HPDE6-E6E7 (cell line): ENCODE data around the gene PPM1H.
"Not testable (repeated sequence)": the region's sequence is repeated elsewhere in the genome, so short reads cannot be mapped to it uniquely, and the experiment has no call there.

Experiments used
- DNase-seq: peaks from one replicate; pipeline ENCODE4 v3.0.0; 2011; ENCODE audit warnings: missing footprints; ENCODE audit errors: extremely low spot score

Gene PPM1H, protein sequence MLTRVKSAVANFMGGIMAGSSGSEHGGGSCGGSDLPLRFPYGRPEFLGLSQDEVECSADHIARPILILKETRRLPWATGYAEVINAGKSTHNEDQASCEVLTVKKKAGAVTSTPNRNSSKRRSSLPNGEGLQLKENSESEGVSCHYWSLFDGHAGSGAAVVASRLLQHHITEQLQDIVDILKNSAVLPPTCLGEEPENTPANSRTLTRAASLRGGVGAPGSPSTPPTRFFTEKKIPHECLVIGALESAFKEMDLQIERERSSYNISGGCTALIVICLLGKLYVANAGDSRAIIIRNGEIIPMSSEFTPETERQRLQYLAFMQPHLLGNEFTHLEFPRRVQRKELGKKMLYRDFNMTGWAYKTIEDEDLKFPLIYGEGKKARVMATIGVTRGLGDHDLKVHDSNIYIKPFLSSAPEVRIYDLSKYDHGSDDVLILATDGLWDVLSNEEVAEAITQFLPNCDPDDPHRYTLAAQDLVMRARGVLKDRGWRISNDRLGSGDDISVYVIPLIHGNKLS

GRCh38 chr12:62934799-62935674 is at the start of gene PPM1H:
TSS of gene PPM1H (minus strand) at chr12:62935150. CDS start at chr12:62934736, 414 bp downstream.
- peak; percentile 50 for DNase-seq

DNA sequence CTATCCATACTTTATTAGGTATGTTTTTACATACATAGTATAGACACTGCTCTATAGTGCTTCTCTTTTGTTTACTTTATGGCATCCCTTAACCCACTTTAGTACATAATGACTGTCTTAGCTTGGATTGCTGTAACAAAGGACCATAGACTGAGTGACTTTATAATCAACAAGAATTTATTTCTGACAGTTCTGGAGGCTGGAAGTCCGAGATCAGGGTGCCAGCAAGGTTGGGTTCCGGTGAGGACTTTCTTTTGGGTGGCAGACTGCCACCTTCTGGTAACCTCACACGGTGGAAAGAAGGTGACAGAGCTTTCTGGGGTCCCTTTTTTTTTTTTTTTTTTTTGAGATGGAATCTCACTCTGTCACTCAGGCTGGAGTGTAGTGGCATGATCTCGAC is 48.6 kb upstream of the PPM1H start:
- no peak for DNase-seq

DNA sequence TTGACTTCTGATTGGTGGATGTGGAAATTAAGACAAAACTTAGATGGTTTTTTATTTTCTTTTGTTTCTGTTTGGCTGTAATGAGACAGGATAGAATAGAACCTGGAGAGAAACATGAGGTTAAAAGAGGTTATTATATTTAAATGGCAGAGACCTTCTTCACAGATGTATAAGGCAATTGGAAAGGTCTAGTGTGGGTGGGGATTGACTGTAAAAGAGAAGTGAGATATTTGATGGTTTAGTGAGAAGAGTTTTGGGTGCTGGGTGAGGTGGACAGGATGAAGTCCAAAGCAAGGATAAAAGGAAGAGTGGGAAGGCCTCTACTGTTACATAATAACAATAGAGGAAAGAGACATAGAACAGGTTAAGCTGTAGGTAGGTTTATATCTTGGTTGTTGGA is 43.8 kb upstream of the PPM1H start:
- no peak for DNase-seq

- DNase-seq, result no peak
Measured at GRCh38 chr12:62977883-62978282, 42.9 kb upstream of the PPM1H start.

GRCh38 chr12:62977418-62977817 is 42.5 kb upstream of the PPM1H start:
- DNase-seq, result no peak

DNA sequence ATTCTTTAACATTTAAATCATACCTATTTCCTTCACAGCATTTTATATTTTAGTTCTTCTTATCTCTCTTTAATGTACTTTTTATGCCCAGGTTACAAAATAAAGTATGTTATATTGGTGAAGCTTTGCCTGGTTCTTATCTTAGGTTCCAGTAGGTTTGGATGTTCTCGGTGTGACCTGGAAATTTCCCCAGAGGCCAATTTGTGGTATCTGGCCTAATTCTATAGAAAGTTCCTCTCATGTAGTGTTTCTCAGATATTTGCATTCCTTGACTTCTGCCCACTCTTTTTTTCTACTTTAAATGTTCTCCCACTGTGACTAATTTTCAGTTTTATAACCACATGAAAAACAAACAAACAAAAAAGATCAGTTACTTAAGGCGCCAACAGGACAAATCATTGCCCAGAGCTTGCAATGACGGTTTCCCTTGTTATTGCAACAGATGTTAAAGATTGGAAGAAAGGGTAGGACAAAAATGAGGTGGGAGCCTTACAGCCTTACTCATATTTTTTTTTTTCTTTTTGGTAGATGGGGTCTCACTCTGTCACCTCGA is 41.2 kb upstream of the PPM1H start:
- DNase-seq, result no peak

- DNase-seq, result no peak
Measured at GRCh38 chr12:62971769-62972525, 37.0 kb upstream of the PPM1H start.

GRCh38 chr12:62969695-62970094 is 34.7 kb upstream of the PPM1H start:
- DNase-seq, result no peak

- DNase-seq, result no peak
Measured at GRCh38 chr12:62967701-62968100, 32.8 kb upstream of the PPM1H start.

DNA sequence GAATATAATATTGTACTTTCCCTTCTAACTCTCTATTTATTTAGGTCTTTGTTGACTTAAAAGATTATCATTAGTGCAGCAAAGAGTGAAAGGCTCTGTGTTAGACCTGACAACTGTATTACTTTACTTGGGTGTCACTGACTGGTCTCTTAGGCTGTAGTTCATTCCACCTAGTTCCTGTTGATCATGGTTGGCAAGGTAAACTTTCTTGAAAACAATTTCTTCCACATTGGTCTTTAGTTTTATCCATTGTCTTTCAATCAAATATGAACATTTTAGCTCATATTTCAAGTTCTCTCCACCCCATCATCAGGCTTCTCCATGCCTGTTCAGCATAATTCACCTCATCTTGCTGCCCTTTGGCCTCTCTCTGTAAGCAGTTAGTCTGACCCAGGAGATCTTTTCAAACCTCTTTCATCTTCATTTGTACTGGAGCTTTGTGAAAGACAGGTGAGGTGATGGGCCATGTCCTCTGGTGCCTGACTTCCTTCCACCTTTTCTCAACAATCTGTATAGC is 32.1 kb upstream of the PPM1H start:
- DNase-seq, result no peak

DNA sequence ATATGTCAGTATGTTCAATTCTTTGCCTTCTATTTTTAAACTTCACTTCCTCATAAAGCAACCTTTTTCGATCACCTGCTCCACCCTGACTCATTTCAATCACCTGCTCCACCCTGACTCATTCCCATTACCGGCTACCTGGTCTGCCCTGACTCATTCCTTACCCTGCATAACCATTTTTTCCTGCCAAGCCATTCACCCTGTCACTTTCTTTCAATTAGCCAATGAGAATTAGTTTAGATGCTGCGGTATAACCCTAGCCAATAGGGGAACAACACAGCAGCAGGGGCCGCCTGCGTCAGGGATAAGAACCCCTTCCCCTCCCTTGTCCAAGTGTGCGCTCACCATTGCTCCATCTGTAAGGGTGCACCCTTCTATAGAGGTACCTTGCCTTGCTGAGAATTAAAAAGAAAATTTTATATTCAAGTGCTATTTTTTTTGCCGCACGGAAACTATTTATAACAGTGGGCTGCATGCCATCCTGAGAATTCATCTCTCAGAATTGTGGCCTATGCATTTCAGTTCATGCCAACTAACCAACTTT is 31.6 kb upstream of the PPM1H start:
- peak; percentile 65 for DNase-seq

GRCh38 chr12:62965700-62966099 is 30.8 kb upstream of the PPM1H start:
- not testable (repeated sequence) for DNase-seq

GRCh38 chr12:62965242-62965641 is 30.3 kb upstream of the PPM1H start:
- not testable (repeated sequence) for DNase-seq

DNA sequence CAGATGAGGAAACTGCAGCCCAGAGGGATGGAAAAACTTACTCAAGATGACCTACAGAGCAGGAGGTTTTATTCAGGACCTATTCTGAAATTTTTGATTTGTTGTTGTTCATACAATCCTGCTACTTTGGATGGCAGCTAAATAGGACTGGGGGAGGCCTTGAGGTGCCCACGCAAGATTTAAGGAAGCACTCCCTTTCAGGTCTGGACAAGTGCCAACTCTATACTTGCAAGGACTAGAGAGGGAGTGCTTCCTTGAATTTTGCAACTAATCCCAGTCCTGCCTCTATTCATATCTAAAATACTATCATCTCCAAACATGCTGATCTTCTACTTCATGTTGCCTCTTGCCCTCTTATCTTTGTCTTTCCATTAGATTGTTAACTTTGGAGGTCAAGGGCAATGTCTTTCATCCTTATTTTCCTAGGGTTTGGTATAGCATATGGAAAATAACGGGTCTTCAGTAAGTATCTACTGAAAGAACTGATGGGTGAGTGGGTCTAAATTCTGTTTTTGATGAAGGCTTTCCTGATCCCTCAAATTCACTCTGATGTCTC is 28.6 kb upstream of the PPM1H start:
- no peak for DNase-seq

DNA sequence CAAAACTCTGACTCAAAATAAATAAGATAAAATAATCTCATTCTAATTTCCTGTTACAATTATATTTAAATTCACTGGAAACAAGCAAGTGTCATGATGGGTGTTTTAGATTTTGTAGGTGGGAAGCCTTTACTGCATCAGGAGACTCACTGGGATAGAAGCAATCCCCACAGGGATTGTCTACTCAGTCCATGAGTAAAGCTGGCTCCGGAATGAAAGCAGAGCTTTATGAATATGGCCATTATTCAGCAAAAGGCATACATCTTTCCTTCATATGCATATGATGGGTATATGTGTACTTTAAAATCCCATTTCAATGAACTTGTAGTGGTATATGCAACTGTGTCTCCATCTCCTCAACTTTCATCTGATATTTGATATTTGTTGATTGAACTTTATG is 25.4 kb upstream of the PPM1H start:
- no peak for DNase-seq

- no peak for DNase-seq
Measured at GRCh38 chr12:62959745-62960144, 24.8 kb upstream of the PPM1H start.

GRCh38 chr12:62957233-62957953 is 22.4 kb upstream of the PPM1H start:
- DNase-seq, result no peak

- no peak for DNase-seq
Measured at GRCh38 chr12:62955678-62956077, 20.7 kb upstream of the PPM1H start.

DNA sequence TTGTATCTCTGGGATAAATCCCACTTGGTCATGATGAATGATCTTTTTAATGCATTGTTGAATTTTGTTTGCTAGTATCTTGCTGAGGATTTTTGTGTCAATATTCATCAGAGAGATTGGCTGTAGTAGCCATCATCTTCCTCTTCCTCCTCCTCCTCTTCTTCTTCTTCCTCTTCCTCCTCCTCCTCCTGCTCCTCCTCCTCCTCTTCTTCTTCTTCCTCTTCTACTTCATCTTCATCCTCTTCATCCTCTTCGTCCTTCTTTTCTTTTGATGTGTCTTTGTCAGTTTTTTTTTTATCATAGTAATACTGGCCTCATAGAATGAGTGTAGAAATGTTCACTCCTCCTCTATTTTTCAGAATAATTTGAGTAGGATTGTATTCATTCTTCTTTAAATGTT is 15.4 kb upstream of the PPM1H start:
- DNase-seq, result no peak

DNA sequence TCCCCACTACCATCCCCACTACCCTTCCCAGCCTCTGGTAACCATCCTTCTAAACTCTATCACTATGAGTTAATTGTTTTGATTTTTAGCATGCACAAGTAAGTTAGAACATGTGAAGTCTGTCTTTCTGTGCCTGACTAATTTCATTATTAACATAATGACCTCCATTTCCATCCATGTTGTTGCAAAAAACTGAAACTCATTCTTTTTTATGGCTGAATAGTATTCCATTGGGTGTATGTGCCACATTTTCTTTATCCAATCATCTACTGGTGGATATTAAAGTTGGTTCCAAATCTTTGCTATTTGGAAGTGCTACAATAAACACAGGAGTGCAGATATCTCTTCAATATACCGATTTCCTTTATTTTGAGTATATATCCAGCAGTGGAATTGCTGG is 13.2 kb upstream of the PPM1H start:
- DNase-seq, result no peak
